HG02885 (cell line): ENCODE measurements around the gene VEGFD.
"Not testable (repeated sequence)": the region's sequence is repeated elsewhere in the genome, so short reads cannot be mapped to it uniquely, and the experiment has no call there.

ENCODE experiments used
- ATAC-seq: cut with Tn5 transposase; IDR thresholded peaks from one replicate; pipeline ENCODE4 v1.9.1; 2021; ENCODE audit warnings: mild to moderate bottlenecking; ENCODE audit not compliant: unreplicated experiment, poor library complexity

Gene VEGFD

GRCh38 chrX:15314472-15314871 is 69.7 kb downstream of the VEGFD start:
- ATAC-seq = no peak

DNA sequence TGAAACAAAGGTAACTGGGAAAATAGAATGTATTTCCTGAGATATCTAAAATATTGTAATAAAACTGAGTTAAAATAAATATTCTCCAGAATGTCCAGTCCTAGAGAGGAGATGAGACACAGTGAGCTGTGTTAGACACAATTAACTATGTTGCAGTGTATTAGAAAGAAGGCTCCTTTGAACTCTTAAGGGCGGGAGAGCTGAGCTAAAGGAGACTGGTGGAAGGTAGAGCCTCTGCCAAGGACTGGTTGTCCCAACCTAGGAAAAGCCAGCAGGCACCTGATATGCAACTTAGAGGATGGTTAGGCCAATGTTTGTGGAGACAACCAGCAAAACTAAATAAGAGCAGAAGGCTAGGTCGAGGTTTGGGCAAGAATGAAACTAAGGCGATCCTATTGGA is 73.1 kb downstream of the VEGFD start:
- no peak for ATAC-seq

- ATAC-seq = no peak
Observed at GRCh38 chrX:15310117-15310516, 74.1 kb downstream of the VEGFD start.

- not testable (repeated sequence) for ATAC-seq
Observed at GRCh38 chrX:15305899-15306298, 78.3 kb downstream of the VEGFD start.

GRCh38 chrX:15301924-15302323 is 82.3 kb downstream of the VEGFD start:
- no peak for ATAC-seq

DNA sequence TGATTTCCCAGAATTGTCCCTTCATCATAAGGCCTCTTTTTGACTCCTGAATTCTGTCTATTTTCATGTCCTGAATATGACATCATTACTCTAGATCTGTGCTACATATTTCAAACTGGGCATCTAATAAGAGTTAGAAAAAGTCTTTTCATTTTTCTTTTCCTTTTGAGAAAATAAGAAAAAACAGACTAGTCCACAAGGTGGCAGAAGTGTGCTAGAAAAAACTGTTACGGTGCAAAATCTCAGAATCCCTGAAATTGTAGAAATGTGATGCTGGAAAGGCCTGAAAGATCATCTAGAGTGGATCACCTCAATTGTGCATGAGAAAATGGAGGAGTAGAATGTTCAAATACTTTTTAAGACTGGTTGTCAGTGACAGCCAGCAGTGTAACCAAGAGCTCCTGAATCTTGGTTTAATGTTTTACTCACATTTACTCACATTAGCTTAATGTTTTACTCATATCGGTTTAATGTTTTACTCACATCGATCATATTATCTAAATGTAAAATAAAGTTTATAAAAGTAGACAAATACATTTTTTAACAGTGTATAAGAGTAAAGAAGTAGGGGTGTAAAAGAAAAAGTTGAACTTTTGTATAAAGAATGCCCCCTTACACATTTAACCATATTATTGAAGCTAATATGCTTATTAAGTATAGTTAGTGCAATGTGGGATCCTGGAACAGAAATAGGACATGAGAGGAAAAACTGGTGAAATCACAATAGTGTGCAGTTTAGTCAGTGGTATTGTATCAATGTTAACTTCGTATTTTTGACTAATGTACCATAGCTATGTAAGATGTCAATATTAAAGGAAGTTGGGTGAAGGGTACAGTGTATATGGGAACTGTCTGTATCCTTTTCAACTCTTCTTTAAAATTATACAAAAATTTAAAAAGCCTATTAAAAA is 84.0 kb downstream of the VEGFD start:
- no peak for ATAC-seq

GRCh38 chrX:15298780-15299179 is 85.4 kb downstream of the VEGFD start:
- no peak for ATAC-seq

- ATAC-seq = no peak
Observed at GRCh38 chrX:15298201-15298600, 86.0 kb downstream of the VEGFD start.
